Measurements from ENCODE around the gene IL32.
"Not testable (repeated sequence)": the region's sequence is repeated elsewhere in the genome, so short reads cannot be mapped to it uniquely, and the experiment has no call there.

DNA sequence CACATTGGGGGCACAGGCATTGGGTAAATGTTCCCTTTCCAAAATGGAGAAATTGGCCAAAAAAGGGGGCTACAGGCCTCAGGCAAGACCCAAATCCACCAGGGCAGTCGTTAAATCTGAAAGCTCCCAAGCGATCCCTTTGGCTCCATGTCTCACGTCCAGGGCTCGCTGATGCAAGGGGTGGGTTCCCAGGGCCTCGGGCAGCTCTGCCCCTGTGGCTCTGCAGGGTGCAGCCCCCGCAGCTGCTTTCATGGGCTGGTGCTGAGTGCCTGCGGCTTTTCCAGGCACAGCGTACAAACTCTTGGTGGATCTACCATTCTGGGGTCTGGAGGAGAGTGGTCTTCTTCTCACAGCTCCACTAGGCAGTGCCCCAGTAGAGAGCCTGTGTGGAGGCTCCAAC lies 18.0 kb downstream of the IL32 start:
- TF ChIP-seq, protein P1, sequence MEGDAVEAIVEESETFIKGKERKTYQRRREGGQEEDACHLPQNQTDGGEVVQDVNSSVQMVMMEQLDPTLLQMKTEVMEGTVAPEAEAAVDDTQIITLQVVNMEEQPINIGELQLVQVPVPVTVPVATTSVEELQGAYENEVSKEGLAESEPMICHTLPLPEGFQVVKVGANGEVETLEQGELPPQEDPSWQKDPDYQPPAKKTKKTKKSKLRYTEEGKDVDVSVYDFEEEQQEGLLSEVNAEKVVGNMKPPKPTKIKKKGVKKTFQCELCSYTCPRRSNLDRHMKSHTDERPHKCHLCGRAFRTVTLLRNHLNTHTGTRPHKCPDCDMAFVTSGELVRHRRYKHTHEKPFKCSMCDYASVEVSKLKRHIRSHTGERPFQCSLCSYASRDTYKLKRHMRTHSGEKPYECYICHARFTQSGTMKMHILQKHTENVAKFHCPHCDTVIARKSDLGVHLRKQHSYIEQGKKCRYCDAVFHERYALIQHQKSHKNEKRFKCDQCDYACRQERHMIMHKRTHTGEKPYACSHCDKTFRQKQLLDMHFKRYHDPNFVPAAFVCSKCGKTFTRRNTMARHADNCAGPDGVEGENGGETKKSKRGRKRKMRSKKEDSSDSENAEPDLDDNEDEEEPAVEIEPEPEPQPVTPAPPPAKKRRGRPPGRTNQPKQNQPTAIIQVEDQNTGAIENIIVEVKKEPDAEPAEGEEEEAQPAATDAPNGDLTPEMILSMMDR (IDR thresholded peaks at IDR 0.05; ENCODE audit: low read length) = not testable (repeated sequence)
- TF ChIP-seq EZH2 (optimal IDR thresholded peaks at IDR 0.05; ENCODE audit: low read depth, low read length) = not testable (repeated sequence)
